SU-DHL-6 (cell line): ENCODE results near the gene MTX1.

Source experiments
- EZH2phosphoT487 ChIP-seq: fragments of 200-600 bp; sonication (generic), shearing (Covaris generic); conservative IDR thresholded peaks from 2 replicates; pipeline ENCODE4 v1.6.1; 2018; ENCODE audit warnings: mild to moderate bottlenecking, antibody characterized with exemption, low read length, moderate library complexity, mixed read lengths
- TF ChIP-seq, protein P1 (sequence below): fragments of 200-600 bp; sonication (generic); IDR thresholded peaks from one replicate; pipeline ENCODE4 v1.5.1; 2017; ENCODE audit warnings: antibody characterized with exemption, mild to moderate bottlenecking, low read length, moderate library complexity; ENCODE audit not compliant: insufficient read depth, poor library complexity, severe bottlenecking

DNA sequence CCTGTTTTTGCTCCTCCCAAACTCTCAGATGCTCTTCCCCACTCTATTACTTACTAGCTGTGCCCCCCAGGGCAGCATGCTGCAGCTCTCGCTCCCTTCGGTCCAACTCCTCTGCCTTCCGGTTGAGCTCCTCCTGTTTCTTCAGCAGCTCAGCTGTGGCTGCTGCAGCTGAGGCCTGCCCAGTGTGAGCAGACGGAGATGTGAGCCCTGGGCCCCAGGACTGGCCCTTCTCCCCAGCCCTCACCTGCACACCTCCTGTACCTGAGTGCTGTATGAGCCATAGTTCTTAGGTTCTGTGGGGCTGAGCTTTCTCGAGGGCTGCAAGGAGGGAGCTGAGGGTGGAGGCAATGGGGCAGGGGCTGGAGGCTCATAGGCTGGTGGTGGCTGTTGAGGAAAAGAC lies 51.8 kb downstream of the MTX1 start:
- TF ChIP-seq, protein P1, sequence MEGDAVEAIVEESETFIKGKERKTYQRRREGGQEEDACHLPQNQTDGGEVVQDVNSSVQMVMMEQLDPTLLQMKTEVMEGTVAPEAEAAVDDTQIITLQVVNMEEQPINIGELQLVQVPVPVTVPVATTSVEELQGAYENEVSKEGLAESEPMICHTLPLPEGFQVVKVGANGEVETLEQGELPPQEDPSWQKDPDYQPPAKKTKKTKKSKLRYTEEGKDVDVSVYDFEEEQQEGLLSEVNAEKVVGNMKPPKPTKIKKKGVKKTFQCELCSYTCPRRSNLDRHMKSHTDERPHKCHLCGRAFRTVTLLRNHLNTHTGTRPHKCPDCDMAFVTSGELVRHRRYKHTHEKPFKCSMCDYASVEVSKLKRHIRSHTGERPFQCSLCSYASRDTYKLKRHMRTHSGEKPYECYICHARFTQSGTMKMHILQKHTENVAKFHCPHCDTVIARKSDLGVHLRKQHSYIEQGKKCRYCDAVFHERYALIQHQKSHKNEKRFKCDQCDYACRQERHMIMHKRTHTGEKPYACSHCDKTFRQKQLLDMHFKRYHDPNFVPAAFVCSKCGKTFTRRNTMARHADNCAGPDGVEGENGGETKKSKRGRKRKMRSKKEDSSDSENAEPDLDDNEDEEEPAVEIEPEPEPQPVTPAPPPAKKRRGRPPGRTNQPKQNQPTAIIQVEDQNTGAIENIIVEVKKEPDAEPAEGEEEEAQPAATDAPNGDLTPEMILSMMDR = no peak
- no peak for TF ChIP-seq EZH2phosphoT487
